ENCODE data around the gene SMAD6.

- TF ChIP-seq CTCF (IDR thresholded peaks at IDR 0.05) (no peak), POLR2A (IDR thresholded peaks at IDR 0.05) (no peak)
Measured at GRCh38 chr15:66658855-66659254, 43.2 kb upstream of the SMAD6 start.

Measured in body of pancreas (tissue), 4 donors.